Right lobe of liver (tissue), 4 donors: Measurements from ENCODE around the gene LILRA6.

Experiments
- POLR2A ChIP-seq: fragments of 450-650 bp; IDR thresholded peaks from one replicate; pipeline ENCODE4 v1.6.1; 2017; ENCODE audit warnings: antibody characterized with exemption, mild to moderate bottlenecking
- TF ChIP-seq, protein P1 (sequence below), 4 donors: fragments of 200-600 bp in 3 of 4; fragments of 450-650 bp in 1 of 4; IDR thresholded peaks; one replicate each; pipeline versions ENCODE4 v1.5.1 to v1.8.0; 2016 to 2022; ENCODE audit warnings: antibody characterized with exemption in 4 of 4, mild to moderate bottlenecking in 2 of 4
- donor health status: DM: no; HTN: no; CAD: no.
- donor health status: DM: no; HTN: no; CAD: no.
- donor health status: DM: no; HTN: yes; CAD: no.

- TF ChIP-seq, protein P1, sequence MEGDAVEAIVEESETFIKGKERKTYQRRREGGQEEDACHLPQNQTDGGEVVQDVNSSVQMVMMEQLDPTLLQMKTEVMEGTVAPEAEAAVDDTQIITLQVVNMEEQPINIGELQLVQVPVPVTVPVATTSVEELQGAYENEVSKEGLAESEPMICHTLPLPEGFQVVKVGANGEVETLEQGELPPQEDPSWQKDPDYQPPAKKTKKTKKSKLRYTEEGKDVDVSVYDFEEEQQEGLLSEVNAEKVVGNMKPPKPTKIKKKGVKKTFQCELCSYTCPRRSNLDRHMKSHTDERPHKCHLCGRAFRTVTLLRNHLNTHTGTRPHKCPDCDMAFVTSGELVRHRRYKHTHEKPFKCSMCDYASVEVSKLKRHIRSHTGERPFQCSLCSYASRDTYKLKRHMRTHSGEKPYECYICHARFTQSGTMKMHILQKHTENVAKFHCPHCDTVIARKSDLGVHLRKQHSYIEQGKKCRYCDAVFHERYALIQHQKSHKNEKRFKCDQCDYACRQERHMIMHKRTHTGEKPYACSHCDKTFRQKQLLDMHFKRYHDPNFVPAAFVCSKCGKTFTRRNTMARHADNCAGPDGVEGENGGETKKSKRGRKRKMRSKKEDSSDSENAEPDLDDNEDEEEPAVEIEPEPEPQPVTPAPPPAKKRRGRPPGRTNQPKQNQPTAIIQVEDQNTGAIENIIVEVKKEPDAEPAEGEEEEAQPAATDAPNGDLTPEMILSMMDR (IDR thresholded peaks at IDR 0.05), result no peak
- TF ChIP-seq POLR2A, result no peak
These were observed 38.6 kb upstream of the LILRA6 start, which contains the start of gene LILRB2 for GRCh38 chr19:54281007-54281728.
